Tibial artery (tissue), 4 donors: ENCODE data around the gene WNT3.

Experiments used
- DNase-seq, 2 donors: peaks; one replicate each; pipeline ENCODE4 v3.0.0-alpha.2; 2019
- H3K27ac ChIP-seq, 2 donors: fragments of 200-600 bp; sonication (generic) in 1 of 2; 1 replicate in 1 of 2; 2 replicates in 1 of 2; pipeline ENCODE4 v1.5.1; 2018 to 2019; ENCODE audit warnings: mild to moderate bottlenecking in 1 of 2
- H3K27me3 ChIP-seq, 2 donors: fragments of 200-600 bp; sonication (generic) in 1 of 2; one replicate each; pipeline versions ENCODE4 v1.5.1 to v1.6.0; 2016 to 2019
- H3K36me3 ChIP-seq, 3 donors: fragments of 200-600 bp; sonication (generic) in 2 of 3; one replicate each; pipeline ENCODE4 v1.5.1; 2016 to 2019; ENCODE audit warnings: mild to moderate bottlenecking in 2 of 3
- H3K4me1 ChIP-seq, 4 donors: fragments of 200-600 bp; sonication (generic) in 2 of 4; 1 replicate in 3 of 4; 2 replicates in 1 of 4; pipeline ENCODE4 v1.5.1; 2016 to 2019
- H3K4me3 ChIP-seq, 2 donors: fragments of 200-600 bp; sonication (generic) in 1 of 2; 1 replicate in 1 of 2; 2 replicates in 1 of 2; pipeline ENCODE4 v1.5.1; 2018 to 2019; ENCODE audit warnings: mild to moderate bottlenecking in 2 of 2
- H3K9me3 ChIP-seq, 3 donors: fragments of 200-600 bp; sonication (generic) in 1 of 3; one replicate each; pipeline ENCODE4 v1.5.1; 2016 to 2019
- intact Hi-C: fragments of 100-400 bp; cut with DNase I; formaldehyde crosslinking; loops from one replicate; pipeline ENCODE4 v1.15.0; 2023; ENCODE audit warnings: low total_unique reads
- TF ChIP-seq, protein P1 (sequence below), 2 experiments: fragments of 200-600 bp in 1 of 2; fragments of 450-650 bp in 1 of 2; IDR thresholded peaks; one replicate each; pipeline ENCODE4 v1.5.1; 2017 to 2019; ENCODE audit warnings: antibody characterized with exemption in 2 of 2, mild to moderate bottlenecking in 1 of 2, moderate library complexity in 1 of 2

Gene WNT3

DNA sequence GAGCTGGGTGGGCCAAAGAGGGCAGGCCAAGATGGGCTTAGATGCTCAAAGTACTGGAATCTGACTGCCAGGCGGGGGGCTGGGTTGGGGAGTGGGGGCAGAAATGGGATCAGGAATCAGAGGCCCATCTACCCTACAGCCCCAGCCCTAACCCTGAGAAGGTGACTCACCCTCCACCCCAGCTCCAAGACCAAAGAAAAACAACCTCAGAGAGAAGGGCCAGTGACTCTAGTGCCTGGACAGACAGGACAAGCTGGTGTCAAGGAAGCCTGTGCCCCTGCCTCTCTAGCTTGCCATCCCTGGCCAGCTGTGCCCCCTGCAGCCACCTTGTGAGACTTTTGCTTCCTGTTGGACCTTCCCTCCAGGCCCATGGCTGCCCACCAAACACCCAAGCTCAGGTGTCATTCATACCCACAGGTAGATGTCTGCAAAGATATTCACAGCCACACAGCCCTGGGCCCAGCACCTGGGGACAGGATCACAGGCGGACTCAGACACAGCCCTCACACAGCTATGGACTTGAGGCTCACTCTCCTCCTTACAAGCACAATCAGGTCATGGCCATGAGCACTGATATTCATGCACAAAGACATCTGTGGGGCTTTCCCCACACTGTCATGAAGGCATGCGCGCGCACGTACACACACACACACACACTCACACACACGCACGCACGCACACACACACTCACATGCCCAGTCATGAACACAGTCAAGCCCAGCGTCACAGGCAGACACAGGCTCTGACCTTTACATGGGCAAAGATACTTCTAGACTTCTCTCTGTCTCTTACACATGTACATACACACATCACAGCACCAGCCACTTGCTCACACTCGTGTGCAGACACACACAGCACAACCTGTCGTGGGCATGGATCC lies 2.8 kb downstream of the WNT3 start:
- Histone ChIP-seq H3K9me3 (no peaks in the 10 kb centered on the region), H3K4me3 (no peak overlapping the region), H3K27me3 (peaks cover 4 to 94% of the 10 kb centered on the region in 2 donors), H3K27ac (no peak overlapping the region), H3K4me1 (peaks cover 0 to 24% (median 19%) of the 10 kb centered on the region in 4 donors), H3K36me3 (no peaks in the 10 kb centered on the region)
- TF ChIP-seq, protein P1, sequence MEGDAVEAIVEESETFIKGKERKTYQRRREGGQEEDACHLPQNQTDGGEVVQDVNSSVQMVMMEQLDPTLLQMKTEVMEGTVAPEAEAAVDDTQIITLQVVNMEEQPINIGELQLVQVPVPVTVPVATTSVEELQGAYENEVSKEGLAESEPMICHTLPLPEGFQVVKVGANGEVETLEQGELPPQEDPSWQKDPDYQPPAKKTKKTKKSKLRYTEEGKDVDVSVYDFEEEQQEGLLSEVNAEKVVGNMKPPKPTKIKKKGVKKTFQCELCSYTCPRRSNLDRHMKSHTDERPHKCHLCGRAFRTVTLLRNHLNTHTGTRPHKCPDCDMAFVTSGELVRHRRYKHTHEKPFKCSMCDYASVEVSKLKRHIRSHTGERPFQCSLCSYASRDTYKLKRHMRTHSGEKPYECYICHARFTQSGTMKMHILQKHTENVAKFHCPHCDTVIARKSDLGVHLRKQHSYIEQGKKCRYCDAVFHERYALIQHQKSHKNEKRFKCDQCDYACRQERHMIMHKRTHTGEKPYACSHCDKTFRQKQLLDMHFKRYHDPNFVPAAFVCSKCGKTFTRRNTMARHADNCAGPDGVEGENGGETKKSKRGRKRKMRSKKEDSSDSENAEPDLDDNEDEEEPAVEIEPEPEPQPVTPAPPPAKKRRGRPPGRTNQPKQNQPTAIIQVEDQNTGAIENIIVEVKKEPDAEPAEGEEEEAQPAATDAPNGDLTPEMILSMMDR (IDR thresholded peaks at IDR 0.05): no peak
- intact Hi-C loops: loop anchor here (5.0 kb wide), 1 partner anchor 58 kb away; no protein-coding TSS in a partner anchor
- no peak for DNase-seq

GRCh38 chr17:46814446-46814845 lies 4.0 kb downstream of the WNT3 start:
- Histone ChIP-seq H3K9me3 (no peaks in the 10 kb centered on the region), H3K4me3 (no peak overlapping the region), H3K27ac (no peak overlapping the region), H3K4me1 (peaks cover 0 to 17% (median 13%) of the 10 kb centered on the region in 4 donors), H3K36me3 (no peaks in the 10 kb centered on the region), H3K27me3 (peaks cover 4 to 81% of the 10 kb centered on the region in 2 donors)
- TF ChIP-seq, protein P1 (IDR thresholded peaks at IDR 0.05): no peak
- no peak for DNase-seq
- intact Hi-C loops: no loop called here

- DNase-seq: no peak
- Histone ChIP-seq H3K9me3 (no peaks in the 10 kb centered on the region), H3K27me3 (peaks cover 0 to 76% of the 10 kb centered on the region in 2 donors), H3K4me1 (peaks cover 0 to 12% (median 9%) of the 10 kb centered on the region in 4 donors), H3K27ac (no peak overlapping the region), H3K36me3 (no peaks in the 10 kb centered on the region), H3K4me3 (no peak overlapping the region)
- TF ChIP-seq, protein P1 (IDR thresholded peaks at IDR 0.05): no peak
- intact Hi-C loops: no loop called here
Measured at GRCh38 chr17:46813920-46814319, 4.6 kb downstream of the WNT3 start.

DNA sequence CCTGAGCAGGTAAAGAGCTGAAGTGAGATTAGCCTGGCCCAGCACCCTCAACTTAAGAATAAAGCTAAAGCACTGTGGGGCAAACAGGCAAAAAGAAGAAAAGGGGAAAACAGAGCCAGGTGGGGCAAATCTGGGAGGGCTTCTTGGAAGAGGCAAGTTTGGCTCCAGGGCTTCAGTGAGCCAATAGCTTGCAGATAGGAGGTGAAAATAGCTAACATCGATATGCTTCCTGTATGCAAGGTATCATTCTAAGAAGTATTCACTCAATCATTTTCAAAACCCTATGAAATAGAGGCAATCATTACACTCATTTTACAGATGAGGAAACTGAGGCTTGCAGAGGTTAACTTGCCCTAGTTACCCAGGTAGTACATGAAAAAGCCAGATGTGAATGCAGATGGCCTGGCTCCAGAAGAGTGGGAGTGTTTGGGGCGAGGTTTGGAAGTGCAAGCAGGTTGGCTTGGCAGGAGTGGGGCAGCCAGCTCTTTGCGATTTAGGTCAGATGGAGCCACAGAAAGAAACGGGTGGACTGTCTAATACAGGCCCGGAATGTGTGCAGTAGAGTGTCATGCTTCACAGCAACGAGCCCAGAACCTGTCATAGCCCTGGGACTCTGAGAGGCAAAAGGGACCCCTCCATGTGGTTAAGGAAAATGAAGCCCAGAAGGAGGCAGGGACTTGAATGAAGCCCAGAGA lies 5.7 kb downstream of the WNT3 start:
- intact Hi-C loops: no loop called here
- Histone ChIP-seq H3K4me1 (peaks cover 0 to under 1% (median 0%) of the 10 kb centered on the region in 4 donors), H3K27me3 (peaks cover 0 to 70% of the 10 kb centered on the region in 2 donors), H3K36me3 (no peaks in the 10 kb centered on the region), H3K9me3 (no peaks in the 10 kb centered on the region), H3K27ac (no peak overlapping the region), H3K4me3 (no peak overlapping the region)
- DNase-seq: no peak
- TF ChIP-seq, protein P1 (IDR thresholded peaks at IDR 0.05): no peak

DNA sequence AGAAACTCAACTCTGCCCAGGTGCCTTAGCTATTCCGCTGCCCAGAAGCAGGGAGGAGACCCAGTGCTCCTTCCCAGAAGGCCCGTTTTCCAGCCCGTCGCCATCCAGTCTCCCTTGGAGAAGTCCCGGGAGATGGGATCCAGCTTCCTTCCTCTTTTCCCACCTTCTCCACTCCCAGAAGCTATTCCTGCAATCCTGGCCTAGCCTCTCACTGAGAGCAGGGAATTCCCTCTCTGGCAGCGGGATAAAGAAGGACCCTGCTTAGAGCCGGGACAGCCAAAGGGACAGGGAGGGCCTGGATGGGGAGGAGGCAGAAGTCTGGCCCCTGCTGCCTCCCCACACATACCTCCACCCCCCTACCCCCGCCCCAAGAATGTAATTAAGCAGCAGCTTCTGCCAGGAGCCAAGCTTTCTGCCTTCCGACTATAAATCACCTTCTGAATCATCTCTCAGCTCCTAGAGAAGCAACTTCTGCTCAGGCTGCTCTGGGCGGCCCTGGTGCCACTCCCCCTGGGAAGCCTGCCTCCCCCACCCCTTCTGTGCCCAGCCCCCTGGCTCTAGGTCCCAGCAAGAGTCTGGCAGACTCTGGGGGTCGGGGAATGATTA lies 6.4 kb downstream of the WNT3 start:
- Histone ChIP-seq H3K9me3 (no peaks in the 10 kb centered on the region), H3K27me3 (peaks cover 0 to 63% of the 10 kb centered on the region in 2 donors), H3K4me1 (no peaks in the 10 kb centered on the region), H3K27ac (no peak overlapping the region), H3K36me3 (no peaks in the 10 kb centered on the region), H3K4me3 (no peak overlapping the region)
- intact Hi-C loops: no loop called here
- TF ChIP-seq, protein P1 (IDR thresholded peaks at IDR 0.05): no peak
- DNase-seq: no peak
